ENCODE measurements around the gene KRTAP10-3.

- TF ChIP-seq POLR2A (IDR thresholded peaks at IDR 0.05) (no peak), CTCF (IDR thresholded peaks at IDR 0.05) (no peak)
Observed at GRCh38 chr21:44589094-44589493, 30.5 kb upstream of the KRTAP10-3 start.
